Measurements from ENCODE around the gene LIN28A. TPM values are rescaled to one million over a fixed set of nuclear protein-coding genes. Genes with fewer than 3 reads are reported as not detected.

LIN28A gene
- polyA plus RNA-seq, 6 donors from 2014 or later, result not detected

DNA sequence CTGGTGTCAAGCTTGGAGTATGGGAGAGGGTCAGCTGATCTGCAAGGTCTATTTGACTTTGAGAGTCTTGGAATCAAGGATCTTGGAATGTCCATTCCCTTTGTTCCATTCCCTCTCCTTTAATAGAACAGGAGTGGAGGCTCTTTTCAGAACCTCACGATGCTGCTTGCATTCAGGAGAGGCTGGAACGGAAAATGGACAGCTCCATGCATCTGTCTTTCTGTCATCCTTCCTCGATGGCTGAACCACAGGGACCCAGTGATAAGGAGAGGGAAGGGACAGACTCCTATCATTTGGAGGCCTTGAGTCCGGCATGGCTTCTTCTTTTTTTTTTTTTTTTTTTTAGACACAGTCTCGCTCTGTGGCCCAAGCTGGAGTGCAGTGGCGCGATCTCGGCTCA lies 14.9 kb upstream of the LIN28A start:
- no peaks in the 10 kb centered on the region for H3K36me3 Mint-ChIP-seq
- H3K9me3 Mint-ChIP-seq, result no peaks in the 10 kb centered on the region
- peaks cover 0 to 3% (median 2%) of the 10 kb centered on the region in 3 donors for H3K4me1 Mint-ChIP-seq
- H3K4me3 Mint-ChIP-seq, result no peak overlapping the region
- DNase-seq (no peak), ATAC-seq (ENCODE audit: low read depth in 2 of 2) (no peak)
- H3K27ac Mint-ChIP-seq, result no peak overlapping the region
- peaks cover 12 to 26% (median 17%) of the 10 kb centered on the region in 3 donors for H3K27me3 Mint-ChIP-seq

DNA sequence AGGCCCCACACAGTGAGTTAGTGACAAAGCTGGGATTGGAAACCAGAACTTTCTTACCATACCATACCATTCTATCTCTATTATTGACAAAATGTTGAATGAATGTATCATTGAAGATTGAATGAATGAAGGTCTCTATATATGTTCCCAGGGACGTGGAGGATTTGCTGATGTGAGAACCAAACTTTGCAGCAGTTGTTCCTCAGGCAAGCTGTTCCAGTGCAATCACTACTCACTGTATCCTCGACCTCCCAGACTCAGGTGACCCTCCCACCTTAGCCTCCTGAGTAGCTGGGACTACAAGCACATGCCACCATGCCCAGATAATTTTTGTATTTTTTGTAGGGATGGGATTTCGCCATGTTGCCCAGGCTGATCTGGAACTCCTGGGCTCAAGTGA lies 11.6 kb upstream of the LIN28A start:
- Mint-ChIP-seq H3K9me3 (peaks cover 0 to 1% (median 0%) of the 10 kb centered on the region in 7 donors), H3K4me3 (no peak overlapping the region), H3K27ac (no peak overlapping the region), H3K36me3 (no peaks in the 10 kb centered on the region), H3K4me1 (peaks cover 0 to 2% (median 0%) of the 10 kb centered on the region in 3 donors), H3K27me3 (peaks cover 23 to 38% (median 38%) of the 10 kb centered on the region in 3 donors)
- no peak for DNase-seq
- ATAC-seq (ENCODE audit: low read depth in 2 of 2), result no peak

GRCh38 chr1:26401891-26402290 lies 8.7 kb upstream of the LIN28A start:
- H3K9me3 Mint-ChIP-seq, result peaks cover 0 to 3% (median 0%) of the 10 kb centered on the region in 7 donors
- H3K36me3 Mint-ChIP-seq, result no peaks in the 10 kb centered on the region
- no peaks in the 10 kb centered on the region for H3K4me1 Mint-ChIP-seq
- no peak overlapping the region for H3K4me3 Mint-ChIP-seq
- DNase-seq (no peak), ATAC-seq (ENCODE audit: low read depth in 2 of 2) (no peak)
- peaks cover 23 to 50% (median 49%) of the 10 kb centered on the region in 3 donors for H3K27me3 Mint-ChIP-seq
- H3K27ac Mint-ChIP-seq, result peak overlapping the region in 1 of 6 donors; percentile 66

DNA sequence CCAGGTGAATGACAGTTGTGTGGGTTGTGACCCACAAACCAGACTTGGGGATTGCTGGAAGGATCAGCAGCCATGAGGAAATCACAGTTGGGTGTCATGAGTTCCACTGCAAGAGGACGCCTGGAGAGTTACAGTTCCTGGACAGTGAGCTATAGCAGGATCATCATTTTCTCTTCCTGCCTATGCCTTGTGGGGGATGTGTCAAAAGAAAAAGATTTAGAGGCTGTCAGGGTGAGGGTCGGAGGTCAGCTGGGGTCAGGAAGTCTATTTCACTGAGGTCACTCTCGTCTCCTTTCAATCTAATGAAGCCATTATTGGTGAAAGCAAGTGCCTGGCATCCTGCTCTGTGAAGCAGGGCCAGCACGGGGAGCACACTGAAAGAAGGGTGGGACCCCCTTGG lies 7.0 kb upstream of the LIN28A start:
- no peak for DNase-seq
- H3K4me3 Mint-ChIP-seq, result no peak overlapping the region
- H3K36me3 Mint-ChIP-seq, result no peaks in the 10 kb centered on the region
- no peak overlapping the region for H3K27ac Mint-ChIP-seq
- H3K27me3 Mint-ChIP-seq, result peaks cover 27 to 62% (median 57%) of the 10 kb centered on the region in 3 donors
- no peak for ATAC-seq (ENCODE audit: low read depth in 2 of 2)
- peaks cover 0 to 4% (median 0%) of the 10 kb centered on the region in 7 donors for H3K9me3 Mint-ChIP-seq
- H3K4me1 Mint-ChIP-seq, result peaks cover 3 to 5% (median 4%) of the 10 kb centered on the region in 3 donors

DNA sequence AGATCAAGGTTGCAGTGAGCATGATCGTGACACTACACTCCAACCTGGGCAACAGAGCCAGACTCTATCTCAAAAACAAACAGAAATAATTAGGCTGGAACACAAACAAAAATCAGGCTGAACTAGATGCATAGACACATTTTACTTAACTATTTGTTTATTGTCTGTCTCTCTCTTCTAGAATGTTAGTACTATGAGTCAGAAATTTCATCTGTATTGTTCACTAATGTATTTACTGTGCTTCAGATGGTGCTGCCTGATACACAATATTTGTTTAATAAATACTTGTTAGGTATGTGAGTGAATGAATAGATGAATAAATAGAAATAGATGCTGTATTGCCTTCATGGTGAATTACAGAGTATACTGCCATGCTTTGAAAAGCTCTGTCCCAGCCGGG lies 6.0 kb upstream of the LIN28A start:
- no peak for DNase-seq
- H3K4me3 Mint-ChIP-seq, result no peak overlapping the region
- peaks cover 36 to 71% (median 67%) of the 10 kb centered on the region in 3 donors for H3K27me3 Mint-ChIP-seq
- H3K4me1 Mint-ChIP-seq, result peaks cover 13 to 14% (median 14%) of the 10 kb centered on the region in 3 donors
- no peak for ATAC-seq (ENCODE audit: low read depth in 2 of 2)
- no peaks in the 10 kb centered on the region for H3K36me3 Mint-ChIP-seq
- H3K27ac Mint-ChIP-seq, result no peak overlapping the region
- peaks cover 0 to 4% (median 0%) of the 10 kb centered on the region in 7 donors for H3K9me3 Mint-ChIP-seq

DNA sequence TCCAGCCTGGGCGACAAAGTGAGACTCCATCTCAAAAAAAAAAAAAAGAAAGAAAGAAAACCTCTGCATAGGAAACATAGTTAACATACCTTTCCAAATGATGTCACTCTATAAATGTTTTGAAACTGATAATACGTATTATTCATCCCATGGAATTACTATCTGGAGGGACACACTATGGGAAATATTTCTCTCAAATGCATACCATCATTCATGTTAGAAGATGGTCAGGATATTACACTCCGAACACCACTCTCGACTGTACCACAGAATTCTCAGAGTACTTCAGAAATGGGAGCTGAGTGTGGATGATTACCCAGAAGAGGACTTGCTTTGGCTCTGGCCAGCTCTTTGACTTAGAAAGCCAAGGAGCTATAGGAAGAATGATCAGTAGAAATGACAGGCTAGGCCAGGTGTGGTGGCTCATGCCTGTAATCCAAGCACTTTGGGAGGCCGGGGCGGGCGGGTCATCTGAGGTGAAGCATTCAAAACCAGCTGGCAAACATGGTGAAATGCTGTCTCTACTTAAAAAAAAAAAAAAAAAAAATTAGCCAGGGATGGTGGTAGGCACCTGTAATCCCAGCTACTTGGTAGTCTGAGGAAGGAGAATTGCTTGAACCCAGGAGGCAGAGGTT lies 5.2 kb upstream of the LIN28A start:
- peaks cover 38 to 73% (median 68%) of the 10 kb centered on the region in 3 donors for H3K27me3 Mint-ChIP-seq
- no peak for DNase-seq
- no peak overlapping the region for H3K4me3 Mint-ChIP-seq
- H3K27ac Mint-ChIP-seq, result no peak overlapping the region
- no peak for ATAC-seq (ENCODE audit: low read depth in 2 of 2)
- peaks cover 14 to 18% (median 15%) of the 10 kb centered on the region in 3 donors for H3K4me1 Mint-ChIP-seq
- peaks cover 0 to 4% (median 0%) of the 10 kb centered on the region in 7 donors for H3K9me3 Mint-ChIP-seq
- no peaks in the 10 kb centered on the region for H3K36me3 Mint-ChIP-seq

DNA sequence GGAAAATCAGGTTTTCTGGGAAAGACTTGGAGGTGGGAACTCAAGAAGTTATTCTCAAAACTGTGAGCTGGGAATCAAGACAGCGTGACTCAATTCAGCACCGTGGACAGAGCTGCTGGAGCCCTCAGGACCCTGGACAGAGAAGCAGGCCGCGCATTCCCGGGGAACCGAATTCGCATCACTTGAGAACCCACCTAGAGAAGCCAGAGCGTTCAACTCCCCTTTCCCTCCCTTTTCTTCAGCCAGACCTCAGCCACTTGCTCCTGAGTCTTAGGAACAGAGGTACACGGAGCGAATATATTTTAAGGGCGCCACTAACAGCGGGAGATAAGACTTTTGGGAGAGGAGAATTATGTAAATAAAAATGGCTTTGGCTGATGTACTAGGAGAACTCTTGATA lies 2.0 kb upstream of the LIN28A start:
- Mint-ChIP-seq H3K36me3 (no peaks in the 10 kb centered on the region), H3K9me3 (peaks cover 0 to 8% (median 3%) of the 10 kb centered on the region in 7 donors), H3K27ac (peak overlapping the region in 1 of 6 donors; percentile 12), H3K4me3 (peak overlapping the region in 4 of 8 donors; percentile 42 to 58 (median 50)), H3K4me1 (peaks cover 14 to 30% (median 23%) of the 10 kb centered on the region in 3 donors), H3K27me3 (peaks cover 51 to 77% (median 72%) of the 10 kb centered on the region in 3 donors)
- peak; percentile 71 for DNase-seq
- peak; percentile 81 to 82 for ATAC-seq (ENCODE audit: low read depth in 2 of 2)

GRCh38 chr1:26409191-26409807 lies 1.3 kb upstream of the LIN28A start:
- peak overlapping the region in 3 of 8 donors; percentile 26 to 58 (median 29) for H3K4me3 Mint-ChIP-seq
- H3K9me3 Mint-ChIP-seq, result peaks cover 0 to 8% (median under 1%) of the 10 kb centered on the region in 7 donors
- ATAC-seq (ENCODE audit: low read depth in 2 of 2), result peak in 1 of 2 donors; percentile 28
- H3K36me3 Mint-ChIP-seq, result no peaks in the 10 kb centered on the region
- no peak for DNase-seq
- H3K4me1 Mint-ChIP-seq, result peaks cover 14 to 30% (median 23%) of the 10 kb centered on the region in 3 donors
- peaks cover 49 to 77% (median 72%) of the 10 kb centered on the region in 3 donors for H3K27me3 Mint-ChIP-seq
- peak overlapping the region in 2 of 6 donors; percentile 4 to 12 for H3K27ac Mint-ChIP-seq

DNA sequence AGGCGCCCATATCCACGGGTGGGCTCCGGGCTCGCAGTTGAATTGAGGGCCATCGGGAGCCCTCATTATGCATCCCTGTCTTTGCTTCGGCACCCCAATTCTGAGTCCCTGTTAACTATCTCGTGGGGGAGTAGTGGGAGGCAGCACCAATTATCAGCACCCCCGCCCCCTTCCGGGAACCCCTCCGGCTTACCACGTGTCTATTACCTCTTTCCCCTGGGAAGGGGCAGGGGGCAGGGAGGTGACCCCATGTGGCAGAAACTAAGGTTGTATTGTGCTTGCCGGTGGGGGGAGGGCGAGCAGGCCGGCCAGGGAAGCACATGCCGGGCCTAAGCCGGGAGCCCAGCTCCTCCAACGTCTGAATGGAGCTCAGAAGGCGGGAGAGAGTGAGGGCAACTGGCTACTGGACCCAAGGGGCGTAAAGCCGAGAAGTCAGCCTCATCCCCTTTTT lies 1.0 kb downstream of the LIN28A start:
- Mint-ChIP-seq H3K27me3 (peaks cover 56 to 83% (median 78%) of the 10 kb centered on the region in 3 donors), H3K9me3 (peaks cover 0 to 8% (median 0%) of the 10 kb centered on the region in 7 donors), H3K36me3 (no peaks in the 10 kb centered on the region), H3K4me3 (peak overlapping the region in 1 of 8 donors; percentile 34), H3K4me1 (peaks cover 14 to 30% (median 23%) of the 10 kb centered on the region in 3 donors), H3K27ac (no peak overlapping the region)
- ATAC-seq (ENCODE audit: low read depth in 2 of 2) (no peak), DNase-seq (no peak)

DNA sequence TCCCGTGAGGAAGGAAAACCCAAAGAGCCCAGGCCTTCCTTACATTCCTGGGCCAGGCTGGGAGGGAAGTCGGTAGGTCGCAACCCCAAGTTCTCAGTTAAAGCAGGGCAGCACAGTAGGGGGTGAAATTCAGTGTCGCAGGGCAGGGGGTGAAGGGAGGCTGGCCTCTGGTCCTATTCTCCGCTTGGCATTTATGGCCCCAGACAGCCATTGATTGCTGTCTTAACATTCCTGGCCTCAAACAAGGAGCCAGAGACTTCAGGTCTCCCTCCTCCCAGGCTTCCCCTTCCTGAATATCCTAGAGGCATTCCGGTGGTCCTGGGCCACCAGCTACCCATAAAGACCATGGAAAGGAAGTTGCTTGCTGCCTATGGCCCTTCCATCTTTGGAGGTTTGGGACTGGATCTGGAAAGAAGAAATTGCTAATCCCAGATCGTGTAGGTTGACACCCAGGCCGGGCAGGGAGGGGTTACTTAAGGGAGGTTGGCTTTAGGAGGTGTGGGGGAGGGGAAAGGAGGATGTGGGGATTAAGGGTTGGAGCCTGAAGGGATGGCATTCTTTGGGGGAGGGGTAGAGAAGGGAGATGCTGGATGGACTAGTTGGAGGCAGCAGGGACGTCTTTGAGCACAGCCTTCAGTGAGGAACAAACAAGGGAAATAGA lies 1.7 kb downstream of the LIN28A start:
- Mint-ChIP-seq H3K36me3 (no peaks in the 10 kb centered on the region), H3K9me3 (peaks cover 0 to 8% (median 0%) of the 10 kb centered on the region in 7 donors), H3K4me1 (peaks cover 14 to 30% (median 23%) of the 10 kb centered on the region in 3 donors), H3K27me3 (peaks cover 60 to 78% (median 77%) of the 10 kb centered on the region in 3 donors), H3K27ac (no peak overlapping the region), H3K4me3 (peak overlapping the region in 2 of 8 donors; percentile 41 to 61)
- DNase-seq, result no peak
- ATAC-seq (ENCODE audit: low read depth in 2 of 2), result no peak

DNA sequence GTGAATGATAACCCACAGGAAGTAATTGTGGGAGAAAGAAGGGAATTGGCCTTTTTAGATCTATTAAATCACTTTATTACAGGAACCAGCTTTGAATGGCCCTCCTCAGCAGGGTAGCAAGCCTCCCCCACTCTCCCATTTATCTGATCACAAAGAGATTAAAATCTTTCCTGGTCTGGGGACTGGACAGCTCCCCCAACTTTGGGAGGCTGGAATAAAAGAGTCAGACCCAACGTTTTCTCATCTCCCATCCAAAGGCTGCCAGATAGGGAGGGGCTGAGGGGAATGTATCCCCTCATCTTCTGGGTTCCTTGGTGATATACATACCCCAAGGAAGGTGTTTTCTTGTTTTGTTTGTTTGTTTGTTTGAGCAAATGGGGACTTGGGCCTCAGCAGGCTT lies 2.4 kb downstream of the LIN28A start:
- peaks cover 14 to 30% (median 23%) of the 10 kb centered on the region in 3 donors for H3K4me1 Mint-ChIP-seq
- ATAC-seq (ENCODE audit: low read depth in 2 of 2) (no peak), DNase-seq (no peak)
- H3K4me3 Mint-ChIP-seq, result no peak overlapping the region
- H3K36me3 Mint-ChIP-seq, result no peaks in the 10 kb centered on the region
- H3K27ac Mint-ChIP-seq, result peak overlapping the region in 1 of 6 donors; percentile 17
- peaks cover 0 to 8% (median 0%) of the 10 kb centered on the region in 7 donors for H3K9me3 Mint-ChIP-seq
- peaks cover 62 to 76% (median 73%) of the 10 kb centered on the region in 3 donors for H3K27me3 Mint-ChIP-seq

DNA sequence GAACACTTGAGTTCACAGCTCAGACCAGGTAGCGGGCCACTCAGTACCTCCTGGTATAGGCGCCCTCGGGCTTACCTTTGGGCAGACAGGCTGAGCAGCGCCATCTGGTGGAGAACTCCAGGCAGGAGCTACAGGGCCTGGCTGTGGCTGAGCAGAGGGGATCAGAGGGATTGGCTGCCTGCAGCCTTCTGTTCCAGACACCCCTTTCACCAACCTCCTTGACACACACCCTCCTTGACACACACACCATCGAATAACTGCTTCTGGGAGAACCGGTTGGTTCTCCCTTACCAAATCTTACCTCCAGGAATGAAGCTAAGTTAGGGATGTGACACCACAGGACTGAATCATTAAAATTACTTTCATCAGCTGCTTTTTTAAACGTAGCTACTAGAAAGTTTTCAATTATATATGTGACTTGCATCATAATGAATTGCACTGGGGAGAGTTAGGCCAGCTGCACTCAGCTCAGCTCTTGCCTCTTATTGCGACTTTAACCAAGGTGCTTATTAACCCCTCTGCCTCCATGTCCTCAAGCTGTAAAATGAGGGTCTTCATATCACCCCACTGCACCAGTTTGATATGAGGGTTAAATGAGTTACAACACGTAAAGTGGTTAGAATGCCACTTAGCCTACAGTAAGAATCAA lies 6.6 kb downstream of the LIN28A start:
- Mint-ChIP-seq H3K4me1 (no peaks in the 10 kb centered on the region), H3K27ac (no peak overlapping the region), H3K4me3 (no peak overlapping the region), H3K36me3 (no peaks in the 10 kb centered on the region), H3K9me3 (peaks cover 0 to 5% (median 0%) of the 10 kb centered on the region in 7 donors), H3K27me3 (peaks cover 39 to 47% (median 41%) of the 10 kb centered on the region in 3 donors)
- DNase-seq (peak; percentile 74), ATAC-seq (ENCODE audit: low read depth in 2 of 2) (peak; percentile 100)

DNA sequence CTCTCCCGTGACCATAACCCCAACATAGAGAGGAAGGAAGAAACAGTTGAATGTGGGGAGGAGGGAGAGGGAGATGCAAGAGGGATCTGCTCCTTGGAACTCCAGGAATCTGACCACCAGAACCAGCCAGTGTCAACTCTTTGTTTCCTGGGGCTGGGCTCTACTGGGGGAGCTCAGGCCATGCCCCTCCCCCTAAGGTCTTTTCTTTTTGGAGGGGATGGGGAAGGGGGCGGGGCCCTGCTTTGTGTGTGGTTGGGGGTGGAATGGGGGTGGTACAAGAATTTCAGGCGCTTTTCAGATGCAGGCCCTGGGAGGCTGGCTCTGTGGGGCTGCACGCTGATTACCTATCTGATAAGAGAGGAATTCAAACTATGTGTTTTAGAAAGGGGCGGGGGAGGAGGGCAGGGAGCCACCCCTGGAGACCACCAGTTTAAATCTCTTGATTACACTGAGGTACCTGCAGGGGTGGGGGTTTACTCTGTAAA lies 8.3 kb downstream of the LIN28A start:
- DNase-seq (no peak), ATAC-seq (ENCODE audit: low read depth in 2 of 2) (no peak)
- no peak overlapping the region for H3K27ac Mint-ChIP-seq
- H3K4me1 Mint-ChIP-seq, result no peaks in the 10 kb centered on the region
- no peaks in the 10 kb centered on the region for H3K36me3 Mint-ChIP-seq
- peaks cover 24 to 36% (median 25%) of the 10 kb centered on the region in 3 donors for H3K27me3 Mint-ChIP-seq
- no peaks in the 10 kb centered on the region for H3K9me3 Mint-ChIP-seq
- H3K4me3 Mint-ChIP-seq, result no peak overlapping the region

All from naive B cell (primary cell).